ENCODE measurements around the gene ETNK2.

- TF ChIP-seq CTCF (IDR thresholded peaks at IDR 0.05) (no peak), POLR2A (IDR thresholded peaks at IDR 0.05) (no peak)
These were observed 42.9 kb upstream of the ETNK2 start for GRCh38 chr1:204194771-204195170.
